ENCODE data around the gene DCAF8L2.

- TF ChIP-seq CTCF (IDR thresholded peaks at IDR 0.05) (no peak), POLR2A (IDR thresholded peaks at IDR 0.05) (no peak)
Measured at GRCh38 chrX:27797575-27797974, 207.4 kb downstream of the DCAF8L2 start.
